NCI-H1436 (cell line): ENCODE measurements around the gene MCM3AP.

Experiments used
- DNase-seq: peaks from one replicate; lab custom pipeline; 2025; lab: John Stamatoyannopoulos, UW

The MCM3AP gene

GRCh38 chr21:46217511-46218196 lies 67.8 kb downstream of the MCM3AP start:
- DNase-seq: no peak

DNA sequence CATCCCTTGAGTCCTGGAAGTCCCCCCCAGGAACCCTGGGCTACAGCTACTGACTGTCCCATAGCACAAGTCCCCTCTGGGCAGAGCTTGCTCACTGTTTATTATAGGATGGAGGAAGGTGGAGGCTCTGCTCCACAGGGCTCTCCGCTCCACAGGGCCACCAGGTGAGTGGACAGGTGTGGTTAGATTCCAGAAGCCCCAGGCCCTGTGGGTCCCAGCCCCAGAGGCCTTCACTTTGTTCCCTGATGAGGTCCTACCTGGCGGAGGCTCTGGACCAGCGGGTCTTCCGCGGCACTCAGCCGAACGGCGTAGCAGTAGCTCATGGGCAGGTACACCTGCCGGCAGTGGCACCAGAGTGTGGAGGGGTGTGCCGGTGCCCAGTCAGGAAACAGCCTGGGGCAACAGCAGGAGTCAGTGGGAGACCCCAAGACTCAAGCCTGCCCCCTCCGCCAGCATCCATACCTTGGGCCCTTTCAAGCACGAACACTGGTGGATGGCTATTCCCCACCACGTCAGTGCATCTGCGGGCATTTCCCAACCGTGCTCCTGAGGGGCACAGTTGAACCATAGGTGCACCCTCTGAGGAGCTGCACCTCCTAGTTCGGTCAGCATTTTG lies 69.2 kb downstream of the MCM3AP start:
- DNase-seq: no peak

DNA sequence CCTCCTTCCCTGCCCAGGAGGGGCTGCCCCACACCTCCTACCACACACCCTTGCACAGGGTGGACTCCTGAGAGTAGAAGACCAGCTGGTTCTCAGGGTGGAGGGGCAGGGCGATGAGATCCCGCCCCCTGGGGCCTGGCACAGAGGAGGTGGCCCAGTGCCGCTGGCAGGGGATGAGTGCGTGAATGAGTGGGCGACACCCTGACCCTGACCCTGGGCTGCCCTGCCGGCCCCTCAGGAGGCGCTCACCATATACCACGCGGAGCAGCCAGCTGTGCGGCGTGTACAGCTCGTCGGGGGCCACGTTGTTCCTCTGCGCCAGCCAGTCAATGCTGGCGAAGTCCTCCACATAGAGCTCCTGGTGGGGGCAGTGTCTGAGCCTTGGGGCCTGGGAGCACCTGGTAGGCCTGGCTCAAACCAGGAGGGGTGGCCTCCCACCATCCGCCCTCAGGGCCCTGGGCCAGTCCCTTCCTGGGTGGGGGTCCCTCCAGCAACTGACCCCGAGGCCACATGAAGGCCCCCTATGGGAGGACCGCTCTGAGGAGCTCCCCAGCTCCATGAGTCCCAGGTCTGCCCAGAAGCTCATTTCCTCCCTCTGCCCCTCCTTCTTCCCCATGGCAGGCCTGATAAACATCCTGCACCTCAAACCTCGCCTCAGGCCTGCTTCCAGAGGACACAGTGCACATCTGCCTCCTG lies 69.8 kb downstream of the MCM3AP start:
- DNase-seq: no peak

- DNase-seq: no peak
Measured at GRCh38 chr21:46214478-46215340, 70.7 kb downstream of the MCM3AP start.

GRCh38 chr21:46213620-46214286 lies 71.7 kb downstream of the MCM3AP start:
- no peak for DNase-seq

- no peak for DNase-seq
Measured at GRCh38 chr21:46212721-46213484, 72.5 kb downstream of the MCM3AP start.

DNA sequence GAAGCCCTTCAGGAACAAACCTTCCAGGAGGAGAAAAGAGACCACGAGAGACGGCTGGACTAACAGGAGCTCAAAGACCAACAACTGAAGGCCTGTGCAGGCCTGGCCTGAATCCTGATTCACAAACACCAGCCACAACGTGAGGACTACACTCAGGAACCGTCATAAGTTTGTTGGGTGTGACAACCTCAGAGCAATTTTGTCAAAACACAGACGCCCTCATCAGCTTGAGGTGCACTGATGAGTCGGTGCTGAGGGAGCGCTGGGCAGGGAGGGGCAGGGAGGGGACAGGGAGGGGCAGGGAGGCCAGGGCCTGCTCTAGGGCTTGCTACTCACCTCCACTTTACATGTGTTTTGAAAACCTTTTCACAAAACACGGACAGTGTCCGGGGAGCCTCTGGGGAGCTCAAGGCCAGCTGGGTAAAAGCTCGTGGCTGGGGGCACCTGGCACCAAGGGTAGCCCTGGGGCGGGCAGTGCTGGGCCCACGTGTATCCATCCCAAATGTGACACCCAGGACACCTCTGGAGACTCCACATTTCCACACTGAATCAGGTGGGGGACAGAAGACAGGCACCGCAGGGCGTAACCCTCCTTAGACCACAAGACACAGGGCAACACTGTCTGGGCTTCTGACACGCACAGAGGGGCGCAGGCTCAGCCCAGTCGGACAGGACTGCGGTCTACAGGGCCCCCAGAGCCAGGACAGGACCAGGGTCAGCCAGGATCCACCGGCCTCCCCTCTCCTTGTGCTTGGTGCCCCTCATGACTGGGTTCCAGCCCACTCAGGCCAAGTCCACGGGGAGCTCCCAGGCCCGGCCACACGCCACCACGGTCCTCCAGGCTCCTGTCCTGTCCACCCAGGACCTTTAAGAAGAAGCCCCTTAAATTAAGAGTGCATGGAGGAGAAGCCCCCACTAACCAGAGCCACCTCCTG lies 73.4 kb downstream of the MCM3AP start:
- no peak for DNase-seq

DNA sequence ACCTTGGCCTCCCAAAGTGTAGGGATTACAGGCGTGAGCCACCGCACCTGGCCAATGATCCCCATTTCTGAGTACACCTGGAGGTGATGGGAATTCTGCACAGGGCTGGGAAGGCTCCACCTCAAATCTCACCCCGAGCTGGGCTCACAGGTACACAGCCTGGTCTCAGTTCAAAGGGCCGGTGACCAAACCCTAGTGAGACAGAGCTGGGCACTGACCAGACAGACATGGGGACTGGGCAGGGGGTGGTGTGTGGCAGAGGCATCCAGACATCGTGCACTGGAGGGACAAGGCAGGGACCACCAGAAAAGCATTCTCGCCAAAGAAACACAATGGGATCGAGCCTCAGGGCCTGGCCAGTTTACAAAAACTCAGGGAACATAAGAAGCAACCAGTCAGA lies 74.0 kb downstream of the MCM3AP start:
- no peak for DNase-seq

- DNase-seq: no peak
Measured at GRCh38 chr21:46210378-46211136, 74.9 kb downstream of the MCM3AP start.

GRCh38 chr21:46208761-46209721 lies 76.4 kb downstream of the MCM3AP start:
- no peak for DNase-seq

DNA sequence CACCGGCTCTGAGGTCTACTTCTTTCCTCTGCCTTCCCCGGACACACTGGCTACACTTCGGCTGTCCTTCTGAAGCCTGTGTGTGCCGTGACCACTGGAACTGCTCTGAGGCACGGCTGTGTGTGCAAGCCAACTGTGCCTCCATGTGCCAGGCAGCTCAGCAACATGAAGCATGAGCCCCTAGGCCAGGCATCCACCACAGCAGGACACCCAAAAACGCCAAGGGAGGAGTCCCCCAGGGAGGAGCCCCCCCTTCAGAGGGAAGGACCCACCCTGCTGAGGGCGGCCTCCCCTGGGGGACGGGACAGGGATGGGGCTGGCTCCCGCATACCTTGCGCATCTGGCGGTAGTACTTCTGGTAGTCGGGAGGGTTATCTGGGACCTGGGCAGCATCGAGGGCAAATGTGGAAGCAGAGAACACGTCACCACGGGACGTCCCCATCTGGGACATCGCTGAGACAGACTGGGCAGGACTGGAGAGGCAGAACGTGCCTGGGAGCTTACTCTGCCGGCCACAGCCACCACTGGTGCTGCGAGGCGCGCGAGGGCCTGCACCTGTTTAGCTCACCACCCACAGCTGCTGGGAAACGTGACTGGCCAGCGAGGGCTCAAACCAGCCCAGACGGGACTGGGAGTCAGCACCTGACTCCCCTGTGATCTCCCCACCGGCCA lies 77.4 kb downstream of the MCM3AP start:
- no peak for DNase-seq

- DNase-seq: no peak
Measured at GRCh38 chr21:46207006-46207919, 78.1 kb downstream of the MCM3AP start.

GRCh38 chr21:46206163-46207005 lies 79.0 kb downstream of the MCM3AP start:
- no peak for DNase-seq

DNA sequence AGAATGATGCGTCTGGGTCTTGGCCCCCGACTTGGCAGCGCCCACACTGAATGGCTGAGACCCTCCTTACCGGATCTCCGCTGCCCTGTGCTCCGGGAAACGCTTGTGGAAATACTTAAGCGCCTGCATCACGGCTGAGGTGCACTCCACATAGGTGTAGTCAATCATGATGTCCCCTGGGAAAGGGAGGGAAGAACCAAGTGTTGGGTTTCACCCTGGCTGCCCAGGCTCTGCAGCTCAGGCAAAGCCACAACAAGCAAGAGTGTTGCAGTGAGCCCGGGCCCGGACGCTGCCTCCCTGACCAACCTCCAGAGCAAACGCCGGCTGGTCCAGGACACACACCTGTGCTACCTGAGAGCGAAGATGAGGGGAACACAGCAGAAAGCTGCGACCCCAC lies 79.6 kb downstream of the MCM3AP start:
- DNase-seq: peak; percentile 72

- DNase-seq: no peak
Measured at GRCh38 chr21:46205166-46205565, 80.2 kb downstream of the MCM3AP start.
